Mucosa of descending colon (tissue), 3 donors: ENCODE results near the gene NTSR1. TPM values are rescaled to one million over a fixed set of nuclear protein-coding genes. Genes with fewer than 3 reads are reported as not detected.

Experiments
- ATAC-seq: fragments of 200-7000 bp; cut with Tn5 transposase; one replicate; pipeline ENCODE4 v1.9.1; 2020; ENCODE audit warnings: mild to moderate bottlenecking, moderate library complexity
- DNase-seq, 3 donors: peaks; one replicate each; pipeline ENCODE4 v3.0.0-alpha.2; 2020
- H3K36me3 ChIP-seq: fragments of 200-600 bp; one replicate; pipeline ENCODE4 v1.8.0; 2021; ENCODE audit warnings: low read depth, mild to moderate bottlenecking
- H3K4me1 ChIP-seq: fragments of 200-600 bp; one replicate; pipeline ENCODE4 v1.8.0; 2021; ENCODE audit warnings: low read depth, mild to moderate bottlenecking
- H3K4me3 ChIP-seq: fragments of 200-600 bp; one replicate; pipeline ENCODE4 v1.8.0; 2021; ENCODE audit warnings: mild to moderate bottlenecking
- H3K9me3 ChIP-seq: fragments of 200-600 bp; one replicate; pipeline ENCODE4 v1.8.0; 2021; ENCODE audit warnings: mild to moderate bottlenecking
- intact Hi-C, 2 donors: fragments of 100-400 bp; cut with DNase I in 1 of 2; cut with micrococcal nuclease in 1 of 2; formaldehyde crosslinking; loops; one replicate each; pipeline versions ENCODE4 v1.11.0 to v1.11.1; 2022; cut with DNase I, micrococcal nuclease
- total RNA-seq, 3 donors: library from RNA; stranded (reverse); fragmentation: NEBNext Ultra II Directional in 2 of 3; extraction: Animal tissue kit (Norgen Biotek cat#: 25700) in 2 of 3; gene quantifications; one replicate each; pipeline versions ENCODE4 v1.2.1 to v1.2.4, GENCODE V29; 2021 to 2023
- TF ChIP-seq, protein P1 (sequence below): fragments of 200-600 bp; IDR thresholded peaks from one replicate; pipeline ENCODE4 v1.8.0; 2022; ENCODE audit warnings: antibody characterized with exemption, mild to moderate bottlenecking
- donor health status: DM: no; HTN: no; CAD: no; lungs with moderate emphysema.
- donor health status: DM: no; HTN: no; CAD: no.
- donor health status: DM: no; HTN: yes; CAD: no.

The NTSR1 gene
- total RNA-seq, 3 donors from 2014 or later = 0.31 to 22.1 TPM; not detected in 1

DNA sequence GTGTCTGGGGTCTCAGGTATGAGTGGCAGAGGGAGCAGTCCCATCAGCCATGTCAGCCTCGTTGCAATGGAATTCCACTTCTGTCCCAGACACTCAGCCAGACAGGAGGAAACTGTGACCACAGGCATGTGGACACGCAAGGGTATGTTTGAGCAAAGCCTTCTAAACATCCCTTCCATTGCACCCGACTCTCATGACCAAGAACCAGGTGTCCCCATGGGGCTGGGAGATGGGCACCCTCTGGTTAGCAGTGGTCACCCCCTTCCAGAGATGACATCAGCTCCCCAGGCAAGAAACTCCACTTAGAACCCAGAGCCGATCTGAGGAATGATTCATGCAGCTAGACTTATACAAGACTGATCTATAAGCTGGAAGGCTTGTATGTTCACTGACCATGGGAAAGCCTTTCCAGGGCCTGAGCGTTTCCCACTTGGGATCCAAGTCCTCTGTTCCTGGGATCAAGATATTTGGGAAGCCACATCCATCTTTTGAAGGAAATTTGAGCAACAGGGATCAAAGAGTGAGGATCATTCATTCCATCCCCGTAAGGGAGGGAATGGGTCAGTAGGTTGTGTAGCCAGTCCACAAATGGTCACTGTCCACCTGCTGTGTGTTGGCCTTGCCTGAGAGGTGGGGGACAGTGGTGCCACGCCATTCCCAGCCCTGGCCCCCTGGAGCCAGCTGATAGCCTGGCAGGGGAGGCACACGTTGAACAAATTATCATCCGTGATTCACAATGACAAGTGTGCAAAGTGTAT lies 83.7 kb downstream of the NTSR1 start:
- H3K4me1 ChIP-seq = peaks cover 16% of the 10 kb centered on the region
- intact Hi-C loops = loop anchor here in 1 of 2 donors (5.0 kb wide), 1 partner anchor 125 kb away; no protein-coding TSS in a partner anchor
- no peaks in the 10 kb centered on the region for H3K9me3 ChIP-seq
- no peak for DNase-seq
- no peak for ATAC-seq
- H3K36me3 ChIP-seq = no peaks in the 10 kb centered on the region
- H3K4me3 ChIP-seq = no peak overlapping the region
- TF ChIP-seq, protein P1, sequence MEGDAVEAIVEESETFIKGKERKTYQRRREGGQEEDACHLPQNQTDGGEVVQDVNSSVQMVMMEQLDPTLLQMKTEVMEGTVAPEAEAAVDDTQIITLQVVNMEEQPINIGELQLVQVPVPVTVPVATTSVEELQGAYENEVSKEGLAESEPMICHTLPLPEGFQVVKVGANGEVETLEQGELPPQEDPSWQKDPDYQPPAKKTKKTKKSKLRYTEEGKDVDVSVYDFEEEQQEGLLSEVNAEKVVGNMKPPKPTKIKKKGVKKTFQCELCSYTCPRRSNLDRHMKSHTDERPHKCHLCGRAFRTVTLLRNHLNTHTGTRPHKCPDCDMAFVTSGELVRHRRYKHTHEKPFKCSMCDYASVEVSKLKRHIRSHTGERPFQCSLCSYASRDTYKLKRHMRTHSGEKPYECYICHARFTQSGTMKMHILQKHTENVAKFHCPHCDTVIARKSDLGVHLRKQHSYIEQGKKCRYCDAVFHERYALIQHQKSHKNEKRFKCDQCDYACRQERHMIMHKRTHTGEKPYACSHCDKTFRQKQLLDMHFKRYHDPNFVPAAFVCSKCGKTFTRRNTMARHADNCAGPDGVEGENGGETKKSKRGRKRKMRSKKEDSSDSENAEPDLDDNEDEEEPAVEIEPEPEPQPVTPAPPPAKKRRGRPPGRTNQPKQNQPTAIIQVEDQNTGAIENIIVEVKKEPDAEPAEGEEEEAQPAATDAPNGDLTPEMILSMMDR = no peak

DNA sequence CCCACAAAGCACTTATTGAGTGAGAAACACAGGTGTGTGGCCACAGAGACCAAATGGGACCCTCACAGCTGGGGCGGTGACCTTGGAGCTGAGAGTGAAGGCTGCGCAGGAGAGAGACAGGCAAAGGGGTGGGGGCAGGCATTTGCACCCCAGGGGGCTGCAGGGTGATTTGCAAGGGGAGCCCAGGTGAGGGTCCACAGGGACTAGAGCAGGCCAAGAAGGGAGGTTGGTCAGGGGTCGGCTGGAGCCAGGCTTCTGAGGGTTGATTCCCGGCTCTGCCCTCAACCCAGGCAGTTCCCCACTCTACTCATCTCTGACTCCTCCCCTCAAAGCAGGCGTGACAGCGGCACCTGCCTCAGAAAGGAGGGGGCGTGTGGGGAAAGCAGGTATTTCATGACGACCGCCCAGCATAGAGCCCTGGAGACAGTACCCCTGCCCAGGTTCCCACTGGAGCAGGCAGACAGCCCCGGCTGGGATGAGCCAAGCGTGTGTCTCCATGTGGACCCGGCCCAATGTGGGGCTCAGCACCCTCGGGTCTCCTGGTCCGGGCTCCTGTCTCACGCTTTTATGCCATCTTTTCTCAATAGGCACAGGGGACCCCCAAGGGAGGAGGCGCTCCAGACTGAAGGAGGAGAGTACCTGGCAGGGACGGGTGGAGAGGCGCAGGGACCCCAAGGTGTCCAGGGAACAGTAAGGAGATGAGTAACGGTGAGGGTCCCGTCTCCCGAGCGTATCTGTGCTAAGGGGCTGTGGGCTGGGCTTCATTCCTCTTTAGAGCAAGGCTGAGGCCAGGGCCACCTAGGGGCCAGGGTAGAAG lies 84.5 kb downstream of the NTSR1 start:
- Histone ChIP-seq H3K36me3 (no peaks in the 10 kb centered on the region), H3K9me3 (no peaks in the 10 kb centered on the region), H3K4me1 (peaks cover 24% of the 10 kb centered on the region), H3K4me3 (no peak overlapping the region)
- DNase-seq = peak in 2 of 3 donors; percentile 46 to 73
- intact Hi-C loops = loop anchor here in 1 of 2 donors (5.0 kb wide), 1 partner anchor 126 kb away; no protein-coding TSS in a partner anchor
- TF ChIP-seq, protein P1 = no peak
- ATAC-seq = no peak

DNA sequence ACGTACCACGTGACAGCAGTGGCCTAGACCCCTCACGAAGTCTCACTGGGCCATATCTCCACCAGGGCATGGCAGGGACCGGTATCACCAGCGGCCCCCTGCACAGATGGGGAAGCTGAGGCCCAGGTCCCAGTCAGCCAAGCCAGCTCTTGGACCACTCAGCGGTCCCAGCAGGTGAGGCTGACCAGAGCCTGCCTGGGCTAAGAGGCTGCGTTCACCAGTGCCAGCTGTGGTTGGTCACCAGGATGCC lies 85.0 kb downstream of the NTSR1 start:
- H3K36me3 ChIP-seq = no peaks in the 10 kb centered on the region
- intact Hi-C loops = loop anchor here in 1 of 2 donors (5.0 kb wide), 1 partner anchor 126 kb away; no protein-coding TSS in a partner anchor

DNA sequence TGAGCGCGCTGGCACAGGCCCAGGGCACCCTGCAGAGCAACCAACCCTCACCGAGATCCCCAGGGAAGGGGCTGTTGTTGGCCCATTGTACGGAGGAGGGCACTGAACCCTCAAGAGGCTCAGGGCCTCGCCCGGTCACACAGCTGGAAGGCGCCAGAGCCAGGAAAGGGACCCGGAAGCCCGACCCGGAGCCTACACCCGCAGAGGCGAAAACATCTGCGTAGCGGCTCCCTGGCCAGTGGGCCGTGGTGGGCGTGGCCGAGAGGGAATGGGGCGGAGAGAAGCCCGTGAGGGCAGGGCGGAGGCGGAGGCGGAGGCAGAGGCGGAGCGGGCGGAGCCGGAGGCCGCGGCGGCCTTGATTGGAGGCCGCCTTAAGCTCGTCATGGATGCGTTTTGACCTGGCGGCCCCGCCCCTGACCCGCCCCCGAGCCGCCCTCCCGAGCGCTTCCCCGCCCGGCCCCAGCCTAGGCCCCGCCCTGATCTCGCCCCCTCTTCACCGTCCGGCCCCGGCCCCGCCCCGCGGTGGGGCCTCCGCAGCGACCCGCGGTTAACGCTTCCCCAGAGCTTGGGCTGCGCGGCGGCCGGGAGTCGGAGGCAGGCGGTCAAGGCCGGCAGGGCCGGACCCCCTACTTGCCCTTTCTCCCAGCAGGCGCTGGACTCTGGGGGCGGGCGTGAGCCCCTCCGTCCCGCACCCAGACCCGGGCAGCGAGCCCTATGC lies 85.5 kb downstream of the NTSR1 start:
- peaks cover 30% of the 10 kb centered on the region for H3K4me1 ChIP-seq
- peak; percentile 96 to 100 (median 98) for DNase-seq
- H3K36me3 ChIP-seq = peaks cover 1% of the 10 kb centered on the region
- ATAC-seq = peak; percentile 85
- intact Hi-C loops = loop anchor here in 1 of 2 donors (5.0 kb wide), 1 partner anchor 127 kb away; no protein-coding TSS in a partner anchor
- H3K4me3 ChIP-seq = no peak overlapping the region
- no peaks in the 10 kb centered on the region for H3K9me3 ChIP-seq
- TF ChIP-seq, protein P1 = no peak

More for the DNA sequence above, 85.0 kb downstream of the NTSR1 start:
- TF ChIP-seq, protein P1 = no peak
- Histone ChIP-seq H3K4me1 (peaks cover 29% of the 10 kb centered on the region), H3K9me3 (no peaks in the 10 kb centered on the region), H3K4me3 (no peak overlapping the region)
- no peak for ATAC-seq
- DNase-seq = no peak

DNA sequence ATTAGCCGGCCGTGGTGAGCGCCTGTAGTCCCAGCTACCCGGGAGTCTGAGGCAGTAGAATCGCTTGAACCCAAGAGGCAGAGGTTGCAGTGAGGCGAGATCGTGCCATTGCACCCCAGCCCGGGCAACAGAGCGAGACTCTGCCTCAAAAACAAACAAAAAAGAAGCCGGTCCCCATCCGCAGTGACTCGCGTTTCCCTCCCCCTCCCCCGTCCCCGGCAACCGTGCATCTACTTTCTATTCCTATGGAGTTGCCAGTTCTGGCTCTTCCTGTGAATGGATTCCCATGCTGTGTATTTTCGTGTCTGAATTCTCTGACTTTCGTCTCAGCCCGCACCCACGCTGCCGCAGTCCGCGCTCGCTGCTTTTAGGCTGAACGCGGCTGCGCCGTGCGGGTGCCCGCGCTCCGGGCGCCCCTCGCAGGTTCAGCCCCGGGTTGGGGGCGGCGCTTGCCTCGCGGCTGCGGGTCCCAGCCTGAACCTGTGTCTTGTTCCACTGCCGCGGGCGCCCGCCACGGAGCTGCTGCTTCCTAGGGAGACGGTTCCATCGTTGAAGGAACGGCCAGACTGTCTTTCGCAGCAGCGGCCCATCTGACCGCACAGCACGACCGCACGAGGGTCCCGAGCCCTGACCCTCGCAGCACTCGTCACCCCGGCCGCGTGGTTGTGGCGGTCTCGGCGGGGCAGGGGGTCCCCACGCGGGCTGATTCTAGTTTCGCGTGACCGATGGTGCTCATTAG lies 86.6 kb downstream of the NTSR1 start:
- H3K4me3 ChIP-seq = no peak overlapping the region
- peaks cover 6% of the 10 kb centered on the region for H3K36me3 ChIP-seq
- H3K4me1 ChIP-seq = peaks cover 30% of the 10 kb centered on the region
- peak; percentile 0 for ATAC-seq
- peak; percentile 59 to 82 (median 76) for DNase-seq
- no peaks in the 10 kb centered on the region for H3K9me3 ChIP-seq
- intact Hi-C loops = no loop called here
- TF ChIP-seq, protein P1 = no peak
